Subcutaneous abdominal adipose tissue (tissue), 5 donors: ENCODE measurements around the gene SNX27.

Experiments used
- H3K27ac ChIP-seq: one replicate; pipeline ENCODE4 v1.7.0; 2013; ENCODE audit warnings: low read depth, mild to moderate bottlenecking, inconsistent platforms, low read length, moderate library complexity
- H3K27me3 ChIP-seq, 5 donors: one replicate each; pipeline ENCODE4 v1.7.0; 2013; ENCODE audit warnings: low read length in 5 of 5, inconsistent platforms in 1 of 5; ENCODE audit not compliant: control insufficient read depth in 5 of 5, insufficient read depth in 4 of 5
- H3K36me3 ChIP-seq, 5 donors: one replicate each; pipeline ENCODE4 v1.7.0; 2013; ENCODE audit warnings: low read length in 5 of 5; ENCODE audit not compliant: control insufficient read depth in 5 of 5, insufficient read depth in 5 of 5
- H3K4me1 ChIP-seq, 5 donors: one replicate each; pipeline ENCODE4 v1.7.0; 2013; ENCODE audit warnings: low read length in 5 of 5, mild to moderate bottlenecking in 3 of 5, moderate library complexity in 1 of 5; ENCODE audit not compliant: control insufficient read depth in 5 of 5, insufficient read depth in 5 of 5
- H3K4me3 ChIP-seq, 5 donors: one replicate each; pipeline ENCODE4 v1.7.0; 2013; ENCODE audit warnings: low read length in 5 of 5, low read depth in 1 of 5
- H3K9ac ChIP-seq, 5 donors: one replicate each; pipeline ENCODE4 v1.7.0; 2013; ENCODE audit warnings: low read length in 5 of 5, mild to moderate bottlenecking in 4 of 5, moderate library complexity in 3 of 5
- H3K9me3 ChIP-seq, 5 donors: one replicate each; pipeline ENCODE4 v1.7.0; 2013; ENCODE audit warnings: low read length in 5 of 5; ENCODE audit not compliant: control insufficient read depth in 5 of 5
- donor health status: healthy.
- donor health status: healthy.
- donor health status: healthy.
- donor health status: healthy.
- donor health status: healthy.

The SNX27 gene

DNA sequence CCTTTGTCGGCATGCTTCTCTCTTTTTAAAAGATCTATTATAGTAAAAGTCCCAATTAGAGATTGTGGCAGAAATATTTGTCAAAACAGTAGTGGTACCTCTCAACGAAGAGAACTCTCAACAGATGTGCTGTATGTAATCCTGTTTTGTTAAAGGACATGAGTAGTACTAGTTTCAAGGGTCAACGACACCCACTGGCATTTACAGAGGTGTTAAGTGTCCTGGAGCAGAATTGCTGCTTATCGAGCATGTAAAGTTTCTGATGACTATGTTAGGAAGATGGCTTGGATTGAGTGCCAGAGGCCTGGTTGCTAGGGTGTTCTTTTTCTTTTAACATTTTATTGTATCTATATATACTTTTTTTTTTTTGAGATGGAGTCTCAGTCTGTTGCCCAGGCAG is 77.6 kb downstream of the SNX27 start:
- H3K9me3 ChIP-seq = no peaks in the 10 kb centered on the region
- no peak overlapping the region for H3K27ac ChIP-seq
- H3K4me1 ChIP-seq = no peaks in the 10 kb centered on the region
- no peak overlapping the region for H3K4me3 ChIP-seq
- no peak overlapping the region for H3K9ac ChIP-seq
- no peaks in the 10 kb centered on the region for H3K27me3 ChIP-seq
- H3K36me3 ChIP-seq = peaks cover 18 to 48% (median 23%) of the 10 kb centered on the region in 5 donors

DNA sequence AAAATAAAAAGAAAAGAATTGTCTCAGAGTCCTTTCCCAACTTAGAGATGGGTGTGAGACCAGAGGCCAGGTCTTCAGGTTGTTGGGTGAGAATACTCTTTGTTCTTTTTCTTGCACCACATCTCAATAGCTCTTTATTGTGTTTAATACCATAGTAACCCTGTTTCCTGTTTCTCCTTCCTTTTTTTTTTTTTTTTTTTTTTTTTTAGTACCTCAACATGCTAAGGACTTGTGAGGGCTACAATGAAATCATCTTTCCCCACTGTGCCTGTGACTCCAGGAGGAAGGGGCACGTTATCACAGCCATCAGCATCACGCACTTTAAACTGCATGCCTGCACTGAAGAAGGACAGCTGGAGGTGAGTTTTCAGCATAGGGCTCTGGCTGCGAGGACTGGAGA is 80.4 kb downstream of the SNX27 start:
- Histone ChIP-seq H3K36me3 (peaks cover 19 to 47% (median 32%) of the 10 kb centered on the region in 5 donors), H3K4me3 (no peak overlapping the region), H3K4me1 (no peaks in the 10 kb centered on the region), H3K9me3 (no peaks in the 10 kb centered on the region), H3K27me3 (no peaks in the 10 kb centered on the region), H3K27ac (no peak overlapping the region), H3K9ac (no peak overlapping the region)

DNA sequence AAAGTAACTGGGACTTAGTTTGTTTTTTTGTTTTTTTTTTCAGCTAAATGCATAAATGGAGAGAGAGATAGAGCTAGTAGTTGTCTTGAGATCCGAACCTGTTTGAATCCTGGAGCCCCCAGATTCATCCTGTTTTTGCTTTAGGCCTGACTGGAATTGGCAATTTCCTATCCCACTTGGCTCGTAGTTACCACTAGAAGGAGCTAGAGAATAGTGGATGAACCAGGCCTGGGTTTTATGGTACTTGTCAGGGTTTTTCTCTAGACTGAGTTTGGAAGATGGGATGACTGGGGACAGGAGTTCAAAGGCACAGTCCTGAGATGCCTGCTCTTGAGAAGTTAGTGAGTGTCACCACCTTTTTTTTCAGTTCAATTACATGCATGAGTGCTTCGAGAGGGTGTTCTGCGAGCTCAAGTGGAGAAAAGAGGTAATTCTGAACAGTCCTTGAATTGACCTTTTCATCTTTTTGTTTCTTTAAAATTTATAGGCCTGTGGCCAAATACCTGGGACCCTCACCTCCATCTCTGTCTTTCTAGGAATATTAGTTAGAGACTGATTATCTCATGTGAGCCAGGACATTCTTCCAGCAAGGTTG is 81.3 kb downstream of the SNX27 start:
- Histone ChIP-seq H3K9ac (no peak overlapping the region), H3K27ac (no peak overlapping the region), H3K4me1 (no peaks in the 10 kb centered on the region), H3K9me3 (no peaks in the 10 kb centered on the region), H3K27me3 (no peaks in the 10 kb centered on the region), H3K36me3 (peaks cover 19 to 53% (median 41%) of the 10 kb centered on the region in 5 donors), H3K4me3 (no peak overlapping the region)

DNA sequence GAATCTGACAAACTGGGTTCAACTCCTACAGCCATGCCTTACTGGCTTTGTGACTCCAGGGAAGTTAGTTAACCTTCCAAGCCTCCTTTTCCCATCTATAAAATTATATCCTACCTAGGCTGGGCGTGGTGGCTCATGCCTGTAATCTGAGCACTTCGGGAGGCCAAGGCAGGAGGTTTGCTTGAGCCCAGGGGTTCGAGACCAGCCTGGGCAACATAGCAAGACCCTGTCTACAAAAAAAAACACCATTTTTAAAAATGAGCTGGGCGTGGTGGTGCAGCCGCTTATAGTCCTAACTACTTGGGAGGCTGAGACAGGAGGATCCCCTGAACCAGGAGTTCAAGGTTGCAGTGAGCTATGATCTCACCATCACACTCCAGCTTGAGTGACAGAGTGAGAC is 89.7 kb downstream of the SNX27 start:
- Histone ChIP-seq H3K4me3 (no peak overlapping the region), H3K27me3 (peaks cover 0 to 3% (median 0%) of the 10 kb centered on the region in 5 donors), H3K9ac (no peak overlapping the region), H3K27ac (no peak overlapping the region), H3K36me3 (peaks cover 23 to 48% (median 39%) of the 10 kb centered on the region in 5 donors), H3K9me3 (no peaks in the 10 kb centered on the region), H3K4me1 (no peaks in the 10 kb centered on the region)

DNA sequence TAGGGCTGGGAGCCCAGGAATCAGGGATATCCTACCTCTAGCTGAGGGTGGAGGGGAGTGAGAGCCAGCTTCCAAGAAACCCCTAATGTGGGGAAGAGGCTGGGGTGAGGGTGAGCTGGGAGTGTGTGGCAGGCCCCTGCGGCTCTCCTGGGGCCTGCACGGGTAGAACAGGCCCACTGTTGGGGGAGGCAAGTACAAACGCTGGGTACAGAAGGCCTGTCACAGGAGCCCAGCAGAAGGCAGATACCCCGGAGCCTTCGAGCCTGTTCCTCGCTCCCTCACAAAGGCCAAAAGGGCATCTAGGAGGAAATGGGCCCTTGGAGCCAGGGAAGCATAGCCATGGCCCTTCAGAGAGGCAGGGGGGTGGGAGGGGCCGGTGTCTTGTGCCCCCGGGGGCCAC is 91.1 kb downstream of the SNX27 start:
- no peak overlapping the region for H3K27ac ChIP-seq
- peaks cover 23 to 36% (median 32%) of the 10 kb centered on the region in 5 donors for H3K36me3 ChIP-seq
- no peak overlapping the region for H3K9ac ChIP-seq
- no peak overlapping the region for H3K4me3 ChIP-seq
- no peaks in the 10 kb centered on the region for H3K9me3 ChIP-seq
- peaks cover 0 to 3% (median 0%) of the 10 kb centered on the region in 5 donors for H3K27me3 ChIP-seq
- H3K4me1 ChIP-seq = no peaks in the 10 kb centered on the region

DNA sequence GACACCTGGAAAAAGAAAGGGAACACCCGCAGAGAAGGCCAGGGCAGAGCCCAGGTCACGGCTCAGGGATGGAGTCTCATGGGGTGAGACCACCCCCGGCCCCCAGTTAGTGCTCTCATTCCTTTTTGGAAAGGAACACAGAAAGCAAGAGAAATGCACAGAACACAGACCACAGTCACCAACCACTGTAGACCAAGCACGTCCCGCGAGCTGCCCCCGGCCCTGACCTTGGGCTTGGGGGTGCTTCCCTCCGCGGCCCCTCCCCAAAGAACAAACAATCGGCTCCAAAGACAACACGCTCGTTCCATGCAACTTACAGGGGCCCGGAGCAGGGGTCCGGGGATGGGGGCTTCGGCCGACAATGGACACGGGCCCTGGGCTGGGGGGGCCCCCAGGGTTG is 92.0 kb downstream of the SNX27 start:
- H3K9ac ChIP-seq = no peak overlapping the region
- peaks cover 19 to 28% (median 25%) of the 10 kb centered on the region in 5 donors for H3K36me3 ChIP-seq

DNA sequence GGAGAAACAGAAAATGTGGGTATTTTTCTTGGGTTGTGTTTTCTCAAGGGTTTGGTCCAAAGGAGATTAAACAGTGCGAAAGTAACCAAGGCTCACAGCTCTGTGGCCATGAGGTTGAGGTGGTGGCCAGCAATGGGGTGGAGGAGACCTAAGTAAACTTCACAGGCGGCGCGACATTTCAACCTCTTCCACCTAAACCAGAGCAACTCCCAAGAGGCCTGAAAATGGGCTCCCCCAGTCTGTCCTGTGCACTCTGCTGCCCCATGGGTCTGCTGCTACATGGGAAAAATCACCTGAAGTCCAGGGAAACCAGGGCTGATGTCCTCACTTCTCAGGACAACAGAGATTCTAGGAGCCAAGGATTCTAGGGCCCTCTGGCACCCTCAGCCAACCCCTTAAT is 92.4 kb downstream of the SNX27 start:
- Histone ChIP-seq H3K27me3 (peaks cover 0 to 6% (median 0%) of the 10 kb centered on the region in 5 donors), H3K36me3 (peaks cover 16 to 23% (median 20%) of the 10 kb centered on the region in 5 donors), H3K4me3 (no peak overlapping the region), H3K4me1 (no peaks in the 10 kb centered on the region), H3K9me3 (no peaks in the 10 kb centered on the region), H3K9ac (no peak overlapping the region), H3K27ac (no peak overlapping the region)

More for the DNA sequence above, 92.0 kb downstream of the SNX27 start:
- Histone ChIP-seq H3K9me3 (no peaks in the 10 kb centered on the region), H3K4me3 (no peak overlapping the region), H3K27ac (no peak overlapping the region), H3K27me3 (peaks cover 0 to 3% (median 0%) of the 10 kb centered on the region in 5 donors), H3K4me1 (no peaks in the 10 kb centered on the region)

DNA sequence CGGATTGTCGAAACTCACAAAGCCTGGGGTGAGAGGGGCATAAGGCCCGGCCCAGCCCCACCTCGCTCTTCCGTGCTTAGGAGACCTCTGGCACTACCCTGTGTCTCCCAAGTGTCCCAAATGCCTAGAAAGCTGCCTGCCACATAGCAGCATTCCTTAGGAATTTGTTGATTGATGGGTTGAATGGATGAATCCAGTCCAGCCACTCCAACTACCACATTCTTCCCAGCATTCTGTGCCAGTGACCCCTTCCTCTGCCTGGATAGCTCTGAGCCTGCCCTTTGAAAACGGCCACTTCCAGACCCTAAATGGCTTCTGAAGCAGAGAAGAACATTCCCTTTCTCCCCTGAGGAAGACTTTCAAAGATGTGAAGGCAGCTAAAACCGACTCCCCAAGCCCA is 93.3 kb downstream of the SNX27 start:
- Histone ChIP-seq H3K4me3 (no peak overlapping the region), H3K36me3 (peaks cover 11 to 14% (median 12%) of the 10 kb centered on the region in 5 donors), H3K27me3 (peaks cover 0 to 9% (median 4%) of the 10 kb centered on the region in 5 donors), H3K4me1 (no peaks in the 10 kb centered on the region), H3K9me3 (no peaks in the 10 kb centered on the region), H3K9ac (no peak overlapping the region), H3K27ac (no peak overlapping the region)

DNA sequence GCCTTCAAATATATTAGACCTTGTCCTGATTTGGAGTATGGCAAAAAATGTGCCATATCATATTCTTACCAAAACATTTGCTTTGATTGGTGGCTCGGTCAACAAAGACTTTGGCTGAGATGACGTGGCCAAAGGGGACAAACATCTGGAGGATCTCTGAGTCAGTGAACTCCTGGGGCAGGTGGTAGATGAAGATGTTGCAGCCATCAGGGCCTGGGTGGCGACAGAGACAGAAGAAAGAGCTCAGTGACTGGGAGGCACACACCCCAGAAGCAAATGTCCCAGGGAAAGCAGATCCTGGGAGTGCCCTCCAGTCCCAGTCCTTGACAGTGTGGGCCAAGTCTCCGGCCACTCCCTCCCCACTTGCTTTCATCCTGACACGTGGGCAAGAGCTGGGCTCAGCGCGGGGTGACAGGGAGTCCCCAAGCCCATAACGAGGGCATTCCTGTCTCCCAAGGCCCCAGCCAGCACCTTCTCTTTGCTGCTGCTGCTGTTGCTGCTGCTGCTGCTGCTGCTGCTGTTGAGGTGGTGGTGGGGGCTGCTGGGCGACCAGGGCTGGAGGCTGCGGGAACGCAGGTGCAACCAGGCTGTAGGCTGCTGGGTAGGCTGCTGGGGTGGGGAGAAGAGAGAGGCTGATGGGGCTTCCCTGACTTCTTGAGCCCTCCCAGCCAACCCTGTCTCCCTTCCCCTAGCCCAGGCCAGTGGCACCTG is 94.1 kb downstream of the SNX27 start:
- no peak overlapping the region for H3K9ac ChIP-seq

More for the DNA sequence above, 94.1 kb downstream of the SNX27 start:
- Histone ChIP-seq H3K9me3 (no peaks in the 10 kb centered on the region), H3K27ac (no peak overlapping the region), H3K36me3 (peaks cover 4 to 11% (median 9%) of the 10 kb centered on the region in 5 donors), H3K4me1 (no peaks in the 10 kb centered on the region), H3K4me3 (no peak overlapping the region), H3K27me3 (peaks cover 0 to 9% (median 5%) of the 10 kb centered on the region in 5 donors)
